Thyroid gland (tissue), 4 donors: ENCODE data around the gene ULK4.
"Not testable (repeated sequence)": the region's sequence is repeated elsewhere in the genome, so short reads cannot be mapped to it uniquely, and the experiment has no call there.

ENCODE experiments used
- CTCF ChIP-seq, 6 experiments: fragments of 200-600 bp in 3 of 6; fragments of 450-650 bp in 3 of 6; sonication (generic) in 3 of 6; IDR thresholded peaks; one replicate each; pipeline ENCODE4 v1.5.1; 2016 to 2019; ENCODE audit warnings: antibody characterized with exemption in 6 of 6, mild to moderate bottlenecking in 2 of 6, inconsistent platforms in 1 of 6, moderate library complexity in 1 of 6
- POLR2A ChIP-seq, 2 donors: fragments of 450-650 bp; IDR thresholded peaks; one replicate each; pipeline ENCODE4 v1.6.1; 2017; ENCODE audit warnings: antibody characterized with exemption in 2 of 2, mild to moderate bottlenecking in 2 of 2, moderate library complexity in 1 of 2

DNA sequence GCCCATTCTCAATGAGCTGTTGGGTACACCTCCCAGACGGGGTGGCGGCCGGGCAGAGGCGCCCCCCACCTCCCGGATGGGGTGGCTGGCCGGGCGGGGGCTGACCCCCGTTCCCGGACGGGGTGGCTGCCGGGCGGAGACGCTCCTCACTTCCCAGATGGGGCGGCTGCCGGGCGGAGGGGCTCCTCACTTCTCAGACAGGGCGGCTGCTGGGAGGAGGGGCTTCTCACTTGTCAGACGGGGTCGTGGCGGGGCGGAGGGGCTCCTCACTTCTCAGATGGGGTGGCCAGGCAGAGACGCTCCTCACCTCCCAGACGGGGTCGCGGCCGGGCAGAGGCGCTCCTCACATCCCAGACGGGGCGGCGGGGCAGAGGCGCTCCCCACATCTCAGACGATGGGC, 21.2 kb upstream of the ULK4 start:
- TF ChIP-seq CTCF, POLR2A (IDR thresholded peaks at IDR 0.05): not testable (repeated sequence)
